Testis (tissue), 3 donors: ENCODE data around the gene FILIP1L. TPM values are rescaled to one million over a fixed set of nuclear protein-coding genes. Genes with fewer than 3 reads are reported as not detected.

Source experiments
- DNase-seq: peaks from one replicate; pipeline ENCODE4 v3.0.0-alpha.2; 2019
- H3K27ac ChIP-seq, 2 donors: fragments of 200-600 bp; sonication (generic); one replicate each; pipeline ENCODE4 v1.5.1; 2019
- H3K27me3 ChIP-seq: fragments of 200-600 bp; sonication (generic); one replicate; pipeline ENCODE4 v1.5.1; 2019
- H3K36me3 ChIP-seq: fragments of 200-600 bp; sonication (generic); one replicate; pipeline ENCODE4 v1.5.1; 2017; ENCODE audit warnings: low read depth; ENCODE audit errors: missing control alignments
- H3K4me1 ChIP-seq: fragments of 200-600 bp; sonication (generic); one replicate; pipeline ENCODE4 v1.5.1; 2019
- H3K4me3 ChIP-seq, 2 donors: fragments of 200-600 bp; sonication (generic); one replicate each; pipeline ENCODE4 v1.5.1; 2017 to 2019
- H3K9me3 ChIP-seq: fragments of 200-600 bp; sonication (generic); one replicate; pipeline ENCODE4 v1.5.1; 2017
- POLR2A ChIP-seq: fragments of 450-650 bp; IDR thresholded peaks from one replicate; pipeline ENCODE4 v1.6.1; 2017; ENCODE audit warnings: antibody characterized with exemption, mild to moderate bottlenecking, moderate library complexity
- WGBS, 2 donors: methylation state at CpG; one replicate each; pipeline ENCODE4 v1.1.5; 2018; 5-methylcytosine and 5-hydroxymethylcytosine counted together
- intact Hi-C: fragments of 100-400 bp; cut with DNase I; formaldehyde crosslinking; loops from one replicate; pipeline ENCODE4 v1.15.1; 2023; ENCODE audit warnings: low total_unique reads
- polyA plus RNA-seq: library from polyadenylated mRNA; stranded (reverse); fragments of 350-450 nt; fragmentation: Illumina TruSeq; extraction: RNeasy Lipid Tissue Mini Kit (QIAGEN cat#74804); gene quantifications from one replicate; pipeline ENCODE4 v1.2.3, GENCODE V29; 2014; ENCODE audit warnings: low read depth, low replicate concordance; ENCODE audit not compliant: insufficient read depth
- total RNA-seq, 2 donors: library from RNA; depleted of rRNA; stranded (reverse); fragments of >200 nt; gene quantifications; one replicate each; pipeline ENCODE4 v1.2.3, GENCODE V29; 2016
- TF ChIP-seq, protein P1 (sequence below), 3 experiments: fragments of 450-650 bp in 2 of 3; fragments of 200-600 bp in 1 of 3; sonication (generic) in 1 of 3; IDR thresholded peaks; one replicate each; pipeline ENCODE4 v1.5.1; 2016 to 2019; ENCODE audit warnings: antibody characterized with exemption in 3 of 3, mild to moderate bottlenecking in 2 of 3, moderate library complexity in 1 of 3

Gene FILIP1L
- total and polyA plus RNA-seq, 3 donors from 2014 or later: 16.5 to 20.1 (median 16.7) TPM

DNA sequence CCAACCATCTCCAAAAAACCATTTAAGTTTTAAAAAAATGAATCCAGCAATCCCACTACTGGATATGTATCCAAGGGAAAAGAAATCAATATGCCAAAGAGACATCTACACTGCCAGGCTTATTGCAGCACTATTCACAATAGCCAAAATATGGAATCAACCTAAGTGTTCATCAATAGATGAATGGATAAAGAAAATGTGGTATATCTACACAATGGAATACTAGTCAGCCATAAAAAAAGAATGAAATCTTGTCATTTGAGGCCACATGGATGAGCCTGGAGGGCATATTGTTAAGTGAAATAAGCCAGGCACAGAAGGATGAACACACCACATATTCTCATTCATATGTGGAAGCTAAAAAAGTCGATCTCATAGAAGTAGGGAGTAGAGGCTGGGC lies 136.1 kb downstream of the FILIP1L start:
- Histone ChIP-seq H3K27me3 (no peaks in the 10 kb centered on the region), H3K9me3 (no peaks in the 10 kb centered on the region), H3K36me3 (no peaks in the 10 kb centered on the region), H3K27ac (no peak overlapping the region), H3K4me3 (no peak overlapping the region), H3K4me1 (no peaks in the 10 kb centered on the region)
- DNase-seq: no peak
- TF ChIP-seq, protein P1, sequence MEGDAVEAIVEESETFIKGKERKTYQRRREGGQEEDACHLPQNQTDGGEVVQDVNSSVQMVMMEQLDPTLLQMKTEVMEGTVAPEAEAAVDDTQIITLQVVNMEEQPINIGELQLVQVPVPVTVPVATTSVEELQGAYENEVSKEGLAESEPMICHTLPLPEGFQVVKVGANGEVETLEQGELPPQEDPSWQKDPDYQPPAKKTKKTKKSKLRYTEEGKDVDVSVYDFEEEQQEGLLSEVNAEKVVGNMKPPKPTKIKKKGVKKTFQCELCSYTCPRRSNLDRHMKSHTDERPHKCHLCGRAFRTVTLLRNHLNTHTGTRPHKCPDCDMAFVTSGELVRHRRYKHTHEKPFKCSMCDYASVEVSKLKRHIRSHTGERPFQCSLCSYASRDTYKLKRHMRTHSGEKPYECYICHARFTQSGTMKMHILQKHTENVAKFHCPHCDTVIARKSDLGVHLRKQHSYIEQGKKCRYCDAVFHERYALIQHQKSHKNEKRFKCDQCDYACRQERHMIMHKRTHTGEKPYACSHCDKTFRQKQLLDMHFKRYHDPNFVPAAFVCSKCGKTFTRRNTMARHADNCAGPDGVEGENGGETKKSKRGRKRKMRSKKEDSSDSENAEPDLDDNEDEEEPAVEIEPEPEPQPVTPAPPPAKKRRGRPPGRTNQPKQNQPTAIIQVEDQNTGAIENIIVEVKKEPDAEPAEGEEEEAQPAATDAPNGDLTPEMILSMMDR (IDR thresholded peaks at IDR 0.05): no peak
- TF ChIP-seq POLR2A: no peak
- intact Hi-C loops: no loop called here
- 94 to 97% methylated on average over 1 of the region's 1 CpG for WGBS, 2 donors

DNA sequence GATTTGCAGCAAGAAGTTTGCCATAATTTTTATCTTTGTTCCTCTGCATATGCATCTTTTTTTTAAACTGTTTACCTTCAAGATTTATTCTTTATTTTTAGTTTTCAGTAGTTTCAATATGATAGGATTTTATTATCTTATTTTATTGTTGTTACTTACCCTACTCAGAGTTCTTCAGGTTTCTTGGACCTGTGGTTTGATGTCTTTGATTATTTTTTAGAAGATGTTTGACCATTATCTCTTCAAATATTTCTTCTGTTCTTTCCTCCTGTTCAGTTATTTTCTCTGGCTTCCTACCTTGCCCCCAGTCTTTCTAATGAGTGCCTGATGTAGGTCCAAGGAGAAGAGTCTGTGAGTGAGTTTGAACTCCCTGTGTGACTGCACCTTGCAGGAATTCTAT lies 137.7 kb downstream of the FILIP1L start:
- intact Hi-C loops: no loop called here
- Histone ChIP-seq H3K27ac (no peak overlapping the region), H3K4me1 (no peaks in the 10 kb centered on the region), H3K4me3 (no peak overlapping the region), H3K36me3 (no peaks in the 10 kb centered on the region), H3K9me3 (no peaks in the 10 kb centered on the region), H3K27me3 (no peaks in the 10 kb centered on the region)
- DNase-seq: no peak
- TF ChIP-seq, protein P1 (IDR thresholded peaks at IDR 0.05): no peak
- TF ChIP-seq POLR2A: no peak

- H3K4me1 ChIP-seq: no peaks in the 10 kb centered on the region
- TF ChIP-seq POLR2A: no peak
- TF ChIP-seq, protein P1 (IDR thresholded peaks at IDR 0.05): no peak
- H3K4me3 ChIP-seq: no peak overlapping the region
- no peak overlapping the region for H3K27ac ChIP-seq
- no peaks in the 10 kb centered on the region for H3K9me3 ChIP-seq
- no peak for DNase-seq
- no peaks in the 10 kb centered on the region for H3K36me3 ChIP-seq
- intact Hi-C loops: no loop called here
- WGBS, 2 donors: 98 to 100% methylated on average over 2 of the region's 2 CpGs
- H3K27me3 ChIP-seq: no peaks in the 10 kb centered on the region
Measured at GRCh38 chr3:99974989-99975388, 139.3 kb downstream of the FILIP1L start.

- intact Hi-C loops: no loop called here
- Histone ChIP-seq H3K27ac (no peak overlapping the region), H3K27me3 (no peaks in the 10 kb centered on the region), H3K9me3 (no peaks in the 10 kb centered on the region), H3K36me3 (no peaks in the 10 kb centered on the region), H3K4me3 (no peak overlapping the region), H3K4me1 (no peaks in the 10 kb centered on the region)
- 75 to 94% methylated on average over 8 of the region's 8 CpGs for WGBS, 2 donors
- no peak for TF ChIP-seq POLR2A
- TF ChIP-seq, protein P1 (IDR thresholded peaks at IDR 0.05): no peak
- no peak for DNase-seq
Measured at GRCh38 chr3:99972380-99973104, 141.8 kb downstream of the FILIP1L start.

DNA sequence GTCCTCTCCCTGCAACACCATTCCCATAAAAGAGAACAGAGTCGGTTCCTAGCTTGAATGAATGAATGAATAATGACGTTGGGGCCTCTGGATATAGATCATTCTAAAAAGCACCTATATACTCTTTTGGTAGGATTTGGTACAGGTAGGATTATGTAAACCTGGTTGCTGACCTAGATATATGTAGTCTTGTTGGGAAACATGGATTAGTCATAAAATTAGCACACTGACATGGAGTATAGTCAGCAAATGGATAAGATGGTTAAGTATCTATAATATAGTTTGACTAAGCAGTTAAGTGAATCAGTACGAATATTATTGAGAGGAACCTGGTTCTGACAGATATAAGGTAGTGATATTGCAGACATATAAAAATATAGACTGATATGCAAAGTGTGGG lies 142.5 kb downstream of the FILIP1L start:
- intact Hi-C loops: no loop called here
- Histone ChIP-seq H3K27me3 (no peaks in the 10 kb centered on the region), H3K27ac (no peak overlapping the region), H3K36me3 (no peaks in the 10 kb centered on the region), H3K4me3 (no peak overlapping the region), H3K9me3 (no peaks in the 10 kb centered on the region), H3K4me1 (no peaks in the 10 kb centered on the region)
- no peak for TF ChIP-seq POLR2A
- TF ChIP-seq, protein P1 (IDR thresholded peaks at IDR 0.05): no peak
- 88 to 96% methylated on average over 3 of the region's 3 CpGs for WGBS, 2 donors
- DNase-seq: no peak
